Measurements from ENCODE around the gene ZXDC.

GRCh38 chr3:126481808-126482502, 6.3 kb upstream of the ZXDC start:
- TF ChIP-seq POLR2A (IDR thresholded peaks at IDR 0.05) = no peak
- TF ChIP-seq CTCF (IDR thresholded peaks at IDR 0.05) = no peak

Data from lower leg skin (tissue), 3 donors.